ENCODE data around the gene MKNK1.

Gene MKNK1

GRCh38 chr1:46522184-46522968, 81.7 kb downstream of the MKNK1 start:
- no peak for FAIRE-seq
- no peak for DNase-seq (ENCODE audit: insufficient read length, low spot score)
- TF ChIP-seq, protein P1, sequence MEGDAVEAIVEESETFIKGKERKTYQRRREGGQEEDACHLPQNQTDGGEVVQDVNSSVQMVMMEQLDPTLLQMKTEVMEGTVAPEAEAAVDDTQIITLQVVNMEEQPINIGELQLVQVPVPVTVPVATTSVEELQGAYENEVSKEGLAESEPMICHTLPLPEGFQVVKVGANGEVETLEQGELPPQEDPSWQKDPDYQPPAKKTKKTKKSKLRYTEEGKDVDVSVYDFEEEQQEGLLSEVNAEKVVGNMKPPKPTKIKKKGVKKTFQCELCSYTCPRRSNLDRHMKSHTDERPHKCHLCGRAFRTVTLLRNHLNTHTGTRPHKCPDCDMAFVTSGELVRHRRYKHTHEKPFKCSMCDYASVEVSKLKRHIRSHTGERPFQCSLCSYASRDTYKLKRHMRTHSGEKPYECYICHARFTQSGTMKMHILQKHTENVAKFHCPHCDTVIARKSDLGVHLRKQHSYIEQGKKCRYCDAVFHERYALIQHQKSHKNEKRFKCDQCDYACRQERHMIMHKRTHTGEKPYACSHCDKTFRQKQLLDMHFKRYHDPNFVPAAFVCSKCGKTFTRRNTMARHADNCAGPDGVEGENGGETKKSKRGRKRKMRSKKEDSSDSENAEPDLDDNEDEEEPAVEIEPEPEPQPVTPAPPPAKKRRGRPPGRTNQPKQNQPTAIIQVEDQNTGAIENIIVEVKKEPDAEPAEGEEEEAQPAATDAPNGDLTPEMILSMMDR (IDR thresholded peaks at IDR 0.05; ENCODE audit: insufficient read depth, missing control alignments), result no peak

DNA sequence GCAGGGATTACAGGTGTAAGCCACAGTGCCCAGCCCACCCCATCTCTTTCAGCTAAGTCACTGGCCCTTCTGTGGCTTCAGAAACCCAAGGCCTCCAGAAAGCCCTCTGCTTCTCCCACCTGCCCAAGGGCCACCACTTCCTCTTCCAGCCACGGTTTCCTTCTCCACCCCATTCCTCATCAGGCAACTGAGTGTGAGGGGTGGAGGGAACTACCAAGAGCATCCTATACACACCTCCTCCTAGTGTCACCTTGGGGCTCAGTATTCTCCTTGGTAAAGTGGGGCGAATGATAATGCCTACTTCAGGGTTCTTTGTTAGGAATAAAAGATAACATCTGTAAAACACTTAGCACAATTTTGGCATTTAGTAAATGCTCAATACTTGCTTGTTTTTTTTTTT, 82.7 kb downstream of the MKNK1 start:
- DNase-seq (ENCODE audit: insufficient read length, low spot score) (no peak), FAIRE-seq (no peak)
- TF ChIP-seq, protein P1 (IDR thresholded peaks at IDR 0.05; ENCODE audit: insufficient read depth, missing control alignments), result no peak

- DNase-seq (ENCODE audit: insufficient read length, low spot score) (no peak), FAIRE-seq (no peak)
- TF ChIP-seq, protein P1 (IDR thresholded peaks at IDR 0.05; ENCODE audit: insufficient read depth, missing control alignments), result no peak
Measured at GRCh38 chr1:46520063-46520911, 83.8 kb downstream of the MKNK1 start.

DNA sequence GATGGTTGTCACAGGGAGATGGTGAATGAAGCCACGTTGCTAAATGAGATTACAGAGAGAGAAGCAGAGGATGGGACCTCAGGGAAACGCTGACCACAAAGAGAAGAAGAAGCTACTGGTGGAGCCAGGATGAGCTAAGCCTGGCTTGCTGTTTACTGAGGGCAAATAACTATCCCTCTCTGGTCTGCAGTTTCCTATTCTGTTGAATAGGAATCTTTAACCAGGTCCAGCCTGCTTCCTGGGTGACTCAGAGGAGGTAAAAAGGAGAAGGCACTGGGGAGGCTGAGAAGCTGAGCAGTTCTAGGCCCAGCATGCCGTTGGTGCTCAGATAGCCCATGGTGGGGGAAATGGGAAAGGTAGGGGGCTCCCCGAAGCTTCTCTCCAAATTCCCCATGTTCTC, 84.9 kb downstream of the MKNK1 start:
- DNase-seq (ENCODE audit: insufficient read length, low spot score), result no peak
- FAIRE-seq, result no peak
- TF ChIP-seq, protein P1 (IDR thresholded peaks at IDR 0.05; ENCODE audit: insufficient read depth, missing control alignments), result no peak

DNA sequence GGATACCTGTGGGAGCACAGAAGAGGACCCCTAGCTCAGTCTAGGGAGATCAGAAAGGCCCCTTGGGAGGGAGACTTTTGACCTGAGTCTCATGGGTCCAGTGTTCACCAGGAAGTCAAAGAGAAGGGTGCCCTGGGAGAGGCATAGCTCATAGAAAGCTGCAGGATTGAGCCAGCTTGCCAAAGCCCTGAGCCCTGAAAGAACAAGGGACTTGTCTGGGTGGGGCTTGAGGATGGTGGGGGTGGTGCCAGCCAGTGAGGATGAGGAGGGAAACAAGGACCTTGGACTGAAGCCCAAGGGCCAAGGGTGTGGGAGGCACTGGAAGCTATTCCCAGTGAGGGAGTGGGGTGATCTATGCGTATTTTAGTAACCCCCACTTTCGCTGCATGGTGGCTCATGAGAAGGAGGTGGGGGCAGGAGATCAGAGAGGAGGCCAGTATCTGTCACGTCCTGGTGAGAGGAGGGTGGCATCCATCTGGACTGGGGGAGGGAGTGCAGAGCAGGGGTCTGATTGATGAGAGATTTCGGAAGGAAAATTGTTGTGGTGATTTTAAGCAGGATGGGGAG, 86.1 kb downstream of the MKNK1 start:
- DNase-seq (ENCODE audit: insufficient read length, low spot score) (no peak), FAIRE-seq (no peak)
- TF ChIP-seq, protein P1 (IDR thresholded peaks at IDR 0.05; ENCODE audit: insufficient read depth, missing control alignments), result no peak

DNA sequence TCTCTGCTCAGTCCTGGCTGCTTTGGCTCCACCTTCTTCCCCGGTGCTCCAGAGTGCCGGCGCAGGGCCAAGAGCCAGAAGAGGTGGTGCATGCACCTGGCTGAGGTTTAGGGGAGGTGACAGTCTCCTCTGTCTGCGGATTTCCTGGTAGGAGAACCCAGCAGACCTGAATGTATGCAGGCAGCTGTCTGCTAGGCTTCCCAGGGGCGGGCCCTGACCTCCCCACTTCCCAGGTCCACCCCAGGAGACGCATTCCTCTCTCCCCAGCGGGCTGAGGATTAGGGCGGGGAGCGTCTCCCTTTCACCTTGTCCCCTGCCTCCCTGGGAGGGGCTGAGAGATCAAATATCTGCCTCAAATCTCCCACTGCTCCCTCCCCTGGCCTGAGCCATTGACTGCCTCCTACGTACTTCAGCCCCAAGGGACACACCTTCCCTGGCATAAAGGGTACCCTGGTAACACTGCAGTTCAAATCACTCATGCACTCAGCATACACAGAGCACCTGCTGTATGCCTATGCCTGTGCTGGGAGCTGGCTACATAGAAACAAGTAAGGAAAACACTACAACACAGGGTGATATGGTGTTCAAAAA, 87.0 kb downstream of the MKNK1 start:
- TF ChIP-seq, protein P1 (IDR thresholded peaks at IDR 0.05; ENCODE audit: insufficient read depth, missing control alignments), result no peak
- DNase-seq (ENCODE audit: insufficient read length, low spot score), result no peak
- no peak for FAIRE-seq
